ENCODE results near the gene HSP90B1.

HSP90B1 gene

DNA sequence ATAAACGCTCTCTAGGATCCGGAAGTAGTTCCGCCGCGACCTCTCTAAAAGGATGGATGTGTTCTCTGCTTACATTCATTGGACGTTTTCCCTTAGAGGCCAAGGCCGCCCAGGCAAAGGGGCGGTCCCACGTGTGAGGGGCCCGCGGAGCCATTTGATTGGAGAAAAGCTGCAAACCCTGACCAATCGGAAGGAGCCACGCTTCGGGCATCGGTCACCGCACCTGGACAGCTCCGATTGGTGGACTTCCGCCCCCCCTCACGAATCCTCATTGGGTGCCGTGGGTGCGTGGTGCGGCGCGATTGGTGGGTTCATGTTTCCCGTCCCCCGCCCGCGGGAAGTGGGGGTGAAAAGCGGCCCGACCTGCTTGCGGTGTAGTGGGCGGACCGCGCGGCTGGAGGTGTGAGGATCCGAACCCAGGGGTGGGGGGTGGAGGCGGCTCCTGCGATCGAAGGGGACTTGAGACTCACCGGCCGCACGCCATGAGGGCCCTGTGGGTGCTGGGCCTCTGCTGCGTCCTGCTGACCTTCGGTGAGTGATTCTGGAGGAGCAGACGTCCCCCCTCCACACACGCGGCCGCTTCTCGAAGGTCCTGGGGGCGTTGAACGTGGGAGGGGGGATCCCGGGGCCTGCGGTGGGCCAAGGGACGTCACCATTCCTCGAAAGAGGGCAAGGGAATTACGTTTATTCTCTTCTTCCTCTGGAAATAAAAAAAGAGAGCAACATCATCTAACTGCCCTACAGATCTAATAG, at the start of gene HSP90B1:
Gene HSP90B1 (plus strand): TSS at position 377 of the 753 bp plus-strand sequence. CDS start 106 bp downstream, at position 483.
- DNase-seq, result peak; percentile 99

DNA sequence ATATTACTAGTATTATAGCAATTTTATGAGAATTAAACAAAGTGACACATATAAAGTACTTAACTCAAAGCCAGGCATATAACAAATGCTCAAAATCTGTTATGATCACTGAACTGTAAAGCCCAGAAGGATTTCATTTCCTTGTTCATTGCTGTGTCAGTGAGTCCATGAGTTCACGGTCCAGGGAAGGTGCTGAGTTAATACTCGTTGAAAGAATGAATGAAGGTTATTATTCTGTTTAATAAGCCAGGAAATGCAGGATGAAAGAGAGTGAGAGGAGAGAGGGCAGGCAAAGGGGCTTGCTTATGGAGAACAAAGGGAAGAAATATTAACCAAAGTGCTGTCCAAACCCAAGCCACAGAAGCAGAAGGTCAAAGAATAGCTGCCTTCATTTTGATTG, 48.9 kb upstream of the HSP90B1 start:
- peak; percentile 10 for DNase-seq

DNA sequence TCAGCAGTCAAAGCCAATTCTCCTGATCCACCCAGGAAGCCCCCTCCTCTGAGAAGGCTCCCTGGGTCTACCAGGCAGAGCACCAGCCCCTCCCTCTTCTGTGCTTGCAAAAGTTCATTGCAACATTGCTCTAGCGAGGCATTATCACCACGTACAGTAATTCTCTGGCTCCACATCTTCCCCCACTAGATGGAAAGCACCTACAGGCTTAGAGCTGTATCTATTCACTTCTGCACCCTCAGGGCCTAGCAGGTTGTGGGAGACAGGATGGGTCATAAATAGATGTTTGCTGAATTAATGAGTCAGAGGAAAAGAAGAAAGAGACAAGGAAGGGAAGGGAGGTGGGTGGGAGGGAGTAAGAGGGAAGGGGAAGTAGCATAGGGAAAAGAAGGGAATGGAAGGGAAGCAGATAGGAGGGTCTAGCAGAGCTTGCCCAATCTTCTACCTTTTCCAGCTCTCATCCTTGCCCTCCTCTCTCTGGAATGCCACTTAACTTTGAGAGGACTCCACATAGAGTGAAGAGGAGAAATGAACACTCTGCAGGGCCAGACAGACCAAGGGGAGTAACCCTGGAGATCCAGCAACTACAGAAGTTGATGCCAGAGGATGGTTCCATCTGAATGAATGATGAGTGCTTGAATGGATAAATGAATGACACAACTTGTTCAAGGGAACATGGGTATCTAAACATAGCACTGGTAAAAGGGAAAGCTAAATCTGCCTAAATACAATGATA, 47.2 kb upstream of the HSP90B1 start:
- no peak for DNase-seq

DNA sequence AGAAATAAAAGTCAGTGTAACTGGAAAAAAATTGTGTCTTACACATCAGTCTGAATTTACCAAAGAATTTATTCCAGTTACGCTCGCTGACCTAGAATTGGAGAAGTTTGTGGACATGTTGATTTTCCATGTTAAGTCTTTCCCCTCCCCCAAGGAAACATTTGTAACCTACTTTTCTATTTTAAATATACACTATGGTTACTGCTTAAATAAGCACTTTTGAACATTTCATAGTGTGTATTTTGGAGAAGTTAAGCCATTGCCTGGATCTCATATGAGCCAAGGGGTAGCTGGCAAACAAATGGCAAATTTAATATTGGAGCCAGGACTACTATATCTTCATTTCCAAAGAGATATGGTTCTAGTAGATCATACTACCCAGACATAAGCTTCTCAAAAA, 46.3 kb upstream of the HSP90B1 start:
- DNase-seq, result no peak

DNA sequence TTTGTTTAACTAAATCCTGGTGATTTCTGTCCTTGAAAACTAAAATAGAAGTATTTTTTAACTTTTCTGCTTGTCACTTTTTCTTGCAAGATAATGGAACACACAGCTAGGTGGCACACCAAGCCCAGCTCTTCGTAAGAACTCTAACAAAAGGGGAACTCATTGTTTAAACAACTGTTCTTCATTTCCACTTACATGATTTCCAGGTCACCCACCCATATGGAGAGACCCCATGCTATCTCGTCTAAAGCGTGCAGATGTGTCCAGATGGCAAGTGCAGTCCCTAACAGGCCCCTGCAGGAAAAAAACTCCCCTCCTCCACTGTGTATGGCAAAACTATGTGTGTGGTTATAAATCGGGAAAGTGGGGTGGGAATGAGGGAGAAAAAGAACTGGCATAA, 45.9 kb upstream of the HSP90B1 start:
- peak; percentile 33 for DNase-seq

DNA sequence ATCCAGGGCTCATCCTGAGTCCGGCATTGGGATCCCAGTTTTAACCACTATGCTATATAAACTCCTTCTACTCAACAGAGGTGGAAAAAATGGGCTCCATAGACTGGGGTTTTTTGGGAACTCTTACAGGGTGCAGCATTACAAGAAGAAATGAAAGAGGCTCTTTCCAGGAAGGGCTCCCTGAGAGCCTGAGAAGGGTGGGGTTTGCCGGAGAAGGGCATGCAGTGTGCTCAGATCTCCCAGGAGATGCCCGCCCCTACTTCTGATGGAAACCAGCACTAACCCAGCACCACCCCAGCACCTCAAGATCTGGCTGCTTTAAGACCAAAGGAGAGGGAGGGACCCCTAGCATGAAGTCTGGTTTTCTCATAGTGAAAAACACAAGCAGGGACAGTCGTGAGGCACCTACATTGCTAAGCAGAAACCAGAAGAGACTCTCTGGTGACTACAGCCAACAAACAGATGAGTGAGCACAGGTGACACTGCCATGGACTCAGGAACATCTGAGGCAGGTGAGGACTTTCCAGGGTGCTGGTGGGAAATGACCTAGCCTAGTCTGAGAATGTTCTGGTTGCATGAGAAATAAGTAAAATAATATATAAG, 43.9 kb upstream of the HSP90B1 start:
- DNase-seq, result no peak

DNA sequence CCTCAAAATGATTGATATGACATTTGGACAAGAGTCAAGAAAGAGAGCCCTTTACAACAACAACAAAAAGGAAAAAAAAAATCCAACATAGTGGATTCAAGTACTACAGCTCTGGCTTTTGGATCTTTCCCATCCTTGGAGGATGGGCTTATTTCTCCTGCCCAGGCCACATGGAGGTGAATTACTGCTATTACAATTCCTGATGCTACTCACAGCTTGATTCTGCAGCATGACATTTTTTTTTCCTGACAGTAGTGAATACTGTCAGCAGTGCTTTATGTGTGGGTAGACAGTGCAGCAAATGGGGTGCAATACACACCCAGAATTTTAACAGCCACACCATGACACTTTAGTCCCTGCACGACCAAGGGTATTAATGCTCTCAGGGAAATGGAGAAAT, 42.5 kb upstream of the HSP90B1 start:
- no peak for DNase-seq

DNA sequence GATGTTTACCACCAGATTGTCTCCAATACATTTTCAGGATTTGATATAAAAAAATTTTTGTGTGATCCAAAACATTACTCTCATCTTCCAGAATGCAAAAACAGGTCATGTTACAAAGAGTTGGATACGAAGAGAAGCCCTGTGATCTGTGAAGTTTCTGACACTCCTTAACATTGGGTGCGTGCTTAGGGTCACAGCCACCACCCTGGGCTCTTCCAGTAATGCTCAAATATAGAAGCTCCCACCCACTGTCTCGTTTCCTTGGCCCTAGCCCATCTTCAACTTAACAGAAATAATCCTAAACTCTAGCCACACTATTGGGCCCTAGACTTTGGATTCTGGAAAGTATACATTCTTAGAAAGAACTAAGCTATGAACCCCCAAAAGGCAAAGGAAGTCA, 32.9 kb upstream of the HSP90B1 start:
- DNase-seq, result no peak

DNA sequence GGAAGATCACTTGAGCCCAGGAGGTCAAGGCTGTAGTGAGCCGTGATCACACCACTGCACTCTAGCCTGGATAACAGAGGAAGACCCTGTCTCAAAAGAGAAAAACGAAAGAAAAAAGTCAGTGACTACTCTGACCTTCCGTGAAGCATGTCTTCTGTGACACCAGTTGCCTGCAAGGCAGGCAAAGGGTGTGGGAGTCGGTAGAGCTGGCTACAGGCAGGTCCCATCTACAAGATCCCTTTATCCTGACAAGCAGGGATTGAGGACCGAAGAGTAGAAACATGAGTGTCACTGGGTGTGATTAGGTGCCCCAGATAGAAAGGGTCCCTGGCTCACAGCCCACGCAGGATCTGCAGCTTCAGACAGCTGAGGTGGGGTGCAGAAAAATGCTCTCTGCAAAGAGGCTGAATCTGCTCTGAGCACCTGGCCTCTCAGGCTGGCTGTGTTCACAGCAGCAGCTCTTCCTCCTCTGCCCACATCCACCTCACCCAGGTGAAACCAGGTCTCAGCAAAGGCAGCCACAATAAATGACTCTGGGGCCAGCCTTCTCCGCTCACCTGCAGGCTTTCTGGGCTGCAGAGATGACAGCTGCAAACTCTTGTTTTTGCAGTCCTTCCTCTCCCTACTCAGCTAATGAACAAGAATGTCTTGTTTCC, 28.6 kb upstream of the HSP90B1 start:
- DNase-seq, result no peak

DNA sequence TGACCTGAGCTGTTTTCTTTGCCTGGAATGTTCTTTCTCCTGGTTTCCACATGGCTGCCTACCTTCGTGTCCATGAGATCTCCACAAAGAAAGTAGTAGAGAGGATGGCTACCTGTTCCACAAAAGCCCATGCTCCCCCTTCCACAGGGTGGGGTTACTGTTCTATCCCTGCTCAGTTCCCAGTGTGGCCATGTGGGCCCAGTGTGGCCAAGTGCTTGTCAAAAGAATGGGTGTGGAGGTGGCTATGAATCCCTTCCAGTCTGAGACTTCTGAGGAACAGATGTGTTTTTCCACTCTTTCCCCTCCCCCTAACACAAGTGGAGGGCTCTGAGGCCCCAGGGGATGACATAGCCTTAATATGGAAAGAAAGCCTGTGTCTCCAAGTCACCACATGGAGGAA, 26.2 kb upstream of the HSP90B1 start:
- DNase-seq, result no peak

DNA sequence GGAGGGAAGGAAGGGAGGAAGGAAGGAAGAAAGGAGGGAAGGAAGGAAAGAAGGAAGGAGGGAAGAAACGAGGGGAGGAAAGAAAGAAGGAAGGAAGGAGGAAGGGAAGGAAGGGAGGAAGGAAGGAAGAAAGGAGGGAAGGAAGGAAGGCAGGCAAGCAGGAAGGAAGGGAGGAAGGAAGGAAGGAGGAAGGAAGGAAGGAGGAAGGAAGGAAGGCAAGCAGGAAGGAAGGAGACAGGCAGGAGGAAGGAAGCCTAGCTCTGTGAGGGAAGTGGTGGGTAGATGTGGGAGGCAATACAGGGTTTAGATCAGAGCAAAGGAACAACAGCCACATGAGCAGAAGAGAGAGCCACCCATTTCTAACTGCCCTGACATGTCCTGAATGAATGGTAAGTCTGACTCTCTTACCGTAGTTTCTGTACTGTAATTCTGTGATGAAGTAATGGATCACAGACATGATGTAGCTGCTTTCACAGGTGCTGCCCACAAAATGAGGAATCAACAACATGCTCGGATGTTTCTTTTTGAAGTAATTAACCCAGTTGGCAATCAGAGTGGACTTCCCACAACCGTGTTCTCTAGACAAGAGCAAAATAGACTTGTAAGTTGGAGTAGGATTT, 24.4 kb upstream of the HSP90B1 start:
- DNase-seq, result no peak

DNA sequence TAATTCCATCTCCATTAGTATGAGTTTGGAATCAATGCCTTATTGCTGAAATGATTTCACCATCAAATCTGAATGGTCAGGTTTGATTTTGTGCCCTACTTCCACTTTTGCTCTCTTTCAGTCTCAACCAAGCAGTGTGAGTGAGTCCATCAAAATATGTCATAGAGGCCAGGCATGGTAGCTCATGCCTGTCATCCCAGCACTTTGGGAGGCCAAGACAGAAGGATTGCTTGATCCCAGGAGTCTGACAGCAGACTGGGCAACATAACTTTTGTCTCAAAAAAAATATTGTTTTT, 22.0 kb upstream of the HSP90B1 start:
- no peak for DNase-seq

DNA sequence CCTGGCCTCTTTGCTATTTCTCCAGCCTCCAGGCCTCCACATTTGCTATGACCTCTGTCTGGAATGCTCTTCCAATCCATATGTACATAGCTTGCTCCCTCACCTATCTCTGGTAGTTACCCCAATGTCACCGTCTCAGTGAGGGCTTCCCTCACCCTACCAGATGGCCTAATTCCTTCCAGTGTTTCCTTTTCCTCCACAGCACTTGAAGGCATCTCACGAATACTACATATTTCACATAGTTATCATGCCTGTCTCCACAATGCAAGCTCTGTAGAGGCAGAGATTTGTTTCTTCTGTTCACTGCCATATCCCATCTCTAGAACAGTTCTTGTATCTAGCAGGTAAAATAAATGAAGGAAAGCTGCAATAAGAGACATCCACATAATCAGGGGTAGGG, 21.3 kb upstream of the HSP90B1 start:
- DNase-seq, result no peak

DNA sequence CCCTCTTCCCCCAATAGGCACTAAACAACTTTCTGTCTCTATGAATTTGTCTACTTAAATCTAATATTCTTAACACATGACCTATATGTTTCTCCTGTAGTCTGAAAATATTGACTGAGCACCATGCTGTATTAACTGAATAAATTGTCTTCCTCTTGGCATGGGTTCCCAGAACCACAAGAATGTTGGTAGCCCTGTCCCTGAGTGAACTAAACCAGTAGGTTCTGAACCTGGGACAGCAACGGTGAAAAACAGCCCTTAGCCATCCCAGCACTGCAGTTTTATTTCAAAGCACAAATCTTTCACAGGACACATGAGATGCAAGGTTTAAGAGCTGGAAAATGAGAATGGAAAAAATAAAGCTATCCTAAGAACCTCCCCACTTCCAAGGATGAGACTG, 20.4 kb upstream of the HSP90B1 start:
- no peak for DNase-seq

DNA sequence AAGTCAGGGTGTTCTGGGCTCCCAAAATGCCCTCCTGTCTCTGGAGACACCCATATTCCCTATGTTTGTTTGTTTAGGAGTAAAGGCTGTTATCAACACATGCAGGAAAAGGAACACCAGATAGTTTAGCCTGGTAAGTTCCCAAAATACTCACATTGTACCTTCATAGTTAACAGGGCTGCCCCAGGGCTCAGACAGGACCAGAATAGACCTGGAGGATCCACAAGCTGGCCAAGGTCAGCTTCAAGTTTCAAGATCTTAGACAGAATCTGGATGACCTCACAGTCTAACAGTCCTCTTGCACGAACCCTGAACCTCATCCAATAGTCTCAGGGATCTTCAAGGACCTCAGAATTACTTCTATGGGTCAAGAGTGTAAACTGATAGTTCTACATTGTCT, 18.1 kb upstream of the HSP90B1 start:
- DNase-seq, result no peak

DNA sequence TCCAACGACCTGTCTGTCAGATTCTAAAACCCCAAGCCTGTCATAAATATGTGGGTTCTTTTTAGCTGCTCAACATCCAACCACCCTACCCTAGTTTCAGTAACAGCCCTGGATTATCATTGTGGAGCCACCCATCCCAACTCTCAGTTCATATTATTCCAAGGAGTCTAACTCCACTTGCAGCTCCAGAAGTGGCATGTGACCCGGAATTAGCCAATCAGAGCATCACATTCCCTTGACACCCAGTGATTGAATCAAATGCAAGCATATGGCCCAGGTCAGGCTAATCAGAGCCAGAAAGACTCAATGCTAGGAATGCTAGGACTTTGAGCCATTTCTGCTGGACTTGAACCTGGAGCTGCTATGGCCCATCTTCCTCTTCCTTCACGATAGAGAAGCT, 17.1 kb upstream of the HSP90B1 start:
- DNase-seq, result no peak

DNA sequence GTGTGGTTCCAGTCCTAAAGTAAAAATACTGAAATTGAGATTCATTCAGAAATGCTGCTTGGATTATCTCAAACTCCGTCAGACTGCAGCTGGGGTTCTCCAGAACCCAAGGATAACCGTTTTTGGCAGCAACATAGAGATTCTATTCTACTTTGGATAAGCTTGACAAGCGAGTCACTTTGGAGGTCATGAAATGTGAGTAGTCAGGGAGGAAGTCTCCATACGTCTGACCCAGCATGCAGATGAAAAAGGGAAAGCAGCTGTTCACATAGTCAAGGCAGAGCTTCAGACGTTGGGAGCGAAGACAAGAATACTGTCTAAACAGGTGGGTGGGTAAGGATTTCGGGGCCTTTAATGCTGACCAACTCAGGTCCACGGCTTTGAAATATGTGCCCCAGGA, 14.9 kb upstream of the HSP90B1 start:
- no peak for DNase-seq

DNA sequence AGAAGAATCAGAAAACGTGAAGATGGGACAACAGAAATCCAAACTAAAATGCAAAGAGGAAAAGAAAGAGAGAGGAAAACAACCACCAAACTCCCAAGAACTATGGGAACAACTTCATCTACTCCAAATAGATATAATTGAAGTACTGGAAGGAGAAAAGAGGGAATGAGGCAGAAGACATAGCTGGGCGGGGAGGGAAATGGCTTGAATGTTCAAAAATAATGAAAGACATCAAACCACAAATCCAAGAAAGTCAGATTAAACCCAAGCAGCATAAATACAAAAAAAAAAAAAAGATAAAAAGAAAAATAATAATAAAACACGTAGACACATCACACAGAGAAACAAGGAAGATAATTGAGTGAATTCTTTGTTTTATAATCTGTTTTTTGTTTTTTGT, 12.3 kb upstream of the HSP90B1 start:
- DNase-seq, result no peak

DNA sequence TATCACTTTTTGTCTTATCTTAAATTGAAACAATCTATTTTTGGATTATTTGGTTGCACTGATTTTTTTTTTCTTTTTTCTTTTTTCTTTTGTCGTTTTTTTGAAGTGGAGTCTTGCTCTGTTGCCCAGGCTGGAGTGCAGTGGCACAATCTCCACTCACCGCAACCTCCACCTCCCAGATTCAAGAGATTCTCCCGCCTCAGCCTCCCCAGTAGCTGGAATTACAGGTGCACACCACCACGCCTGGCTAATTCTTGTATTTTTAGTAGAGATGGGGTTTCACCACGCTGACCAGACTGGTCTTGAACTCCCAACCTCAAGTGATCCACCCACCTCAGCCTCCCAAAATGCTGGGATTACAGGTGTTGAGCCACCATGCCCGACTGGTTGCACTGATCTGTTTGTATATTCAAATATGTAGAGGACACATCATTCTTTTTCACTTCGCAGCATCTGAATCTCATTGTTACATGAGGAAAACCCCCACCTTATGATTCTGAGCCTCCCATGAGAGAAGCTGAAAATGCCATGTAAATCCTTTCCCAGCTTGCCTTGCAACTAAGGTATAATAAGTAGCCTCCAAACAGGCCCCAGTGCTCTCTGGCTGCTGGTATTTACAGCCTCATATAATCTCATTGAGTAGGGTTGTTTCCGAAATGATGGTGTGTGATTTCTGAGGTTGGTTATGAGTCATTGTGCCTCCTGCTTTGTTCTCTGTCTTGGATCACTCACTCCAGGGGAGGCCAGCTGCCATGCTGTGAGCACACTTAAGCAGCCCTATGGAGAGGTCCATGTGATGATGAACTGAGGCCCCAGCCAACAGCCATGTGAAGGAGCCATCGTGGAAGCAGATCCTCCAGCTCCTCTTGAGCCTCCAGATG, 5.2 kb upstream of the HSP90B1 start:
- no peak for DNase-seq

DNA sequence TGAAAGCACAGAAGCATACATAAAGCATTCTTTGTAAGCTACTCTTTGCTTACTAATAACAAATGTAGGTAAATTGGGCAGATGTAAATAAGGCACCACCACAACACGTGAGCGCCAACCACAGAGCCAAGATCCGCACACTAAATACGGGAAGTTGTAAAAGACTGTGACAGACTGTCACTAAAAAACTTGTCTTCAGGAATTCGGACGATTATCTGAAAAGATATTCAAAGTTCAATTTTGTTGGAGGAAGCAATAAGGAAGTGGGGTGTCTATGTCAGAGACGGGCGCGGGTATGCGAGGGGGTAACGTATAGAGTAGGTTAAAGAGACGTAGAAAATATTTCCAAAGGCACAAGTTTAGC, 1.5 kb upstream of the HSP90B1 start:
- no peak for DNase-seq

DNA sequence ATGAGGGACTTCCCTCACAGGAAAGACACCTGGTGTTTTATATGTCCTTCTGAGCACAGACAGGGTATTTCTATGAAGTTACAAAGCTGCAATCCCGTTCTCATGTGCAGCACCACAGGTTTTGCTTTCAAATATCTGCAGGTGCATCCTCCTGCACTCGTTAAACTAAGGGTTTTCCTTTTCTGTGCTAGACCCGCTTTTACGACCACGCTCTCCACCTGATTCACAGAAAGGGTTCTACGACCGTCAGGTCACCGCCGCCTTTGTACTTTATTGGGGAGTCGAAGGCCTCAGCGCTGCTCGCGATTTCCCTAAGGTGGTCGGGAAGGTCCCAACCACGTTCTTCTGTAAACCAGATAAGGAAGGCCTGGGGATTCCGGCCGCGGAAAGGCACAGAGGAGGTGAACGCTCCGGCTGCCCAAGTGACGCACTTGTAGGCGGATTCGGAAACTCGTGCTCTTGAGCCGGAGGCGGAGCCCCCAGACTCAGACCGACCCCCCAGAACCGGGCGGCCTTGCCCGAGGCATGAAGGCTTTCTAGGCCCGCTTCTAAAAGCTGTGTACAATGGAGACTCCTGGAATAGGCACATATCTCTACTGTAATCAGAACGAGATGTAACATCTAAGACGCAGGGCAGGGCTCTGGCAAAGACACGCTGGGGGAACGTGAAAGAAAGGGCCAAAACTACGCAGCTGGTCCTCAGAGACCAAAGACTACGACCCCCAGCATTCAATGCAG, 995 bp upstream of the HSP90B1 start:
- DNase-seq, result peak; percentile 96

DNA sequence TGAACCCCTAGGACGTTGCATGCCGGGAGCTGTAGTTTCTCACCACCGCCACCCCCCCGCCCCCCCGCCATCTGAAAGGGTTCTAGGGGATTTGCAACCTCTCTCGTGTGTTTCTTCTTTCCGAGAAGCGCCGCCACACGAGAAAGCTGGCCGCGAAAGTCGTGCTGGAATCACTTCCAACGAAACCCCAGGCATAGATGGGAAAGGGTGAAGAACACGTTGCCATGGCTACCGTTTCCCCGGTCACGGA, 501 bp upstream of the HSP90B1 start:
- no peak for DNase-seq

Measured in NCI-H1092 treated with DMSO at 0.1 percent for 48 hours (cell line).